ENCODE results near the gene NFIA. TPM values are rescaled to one million over a fixed set of nuclear protein-coding genes. Genes with fewer than 3 reads are reported as not detected.

The NFIA gene
- polyA plus RNA-seq, 1 donor (not counting 4 experiments of a cell fraction or from before 2014, with no cell fraction given), result 14.7 TPM

DNA sequence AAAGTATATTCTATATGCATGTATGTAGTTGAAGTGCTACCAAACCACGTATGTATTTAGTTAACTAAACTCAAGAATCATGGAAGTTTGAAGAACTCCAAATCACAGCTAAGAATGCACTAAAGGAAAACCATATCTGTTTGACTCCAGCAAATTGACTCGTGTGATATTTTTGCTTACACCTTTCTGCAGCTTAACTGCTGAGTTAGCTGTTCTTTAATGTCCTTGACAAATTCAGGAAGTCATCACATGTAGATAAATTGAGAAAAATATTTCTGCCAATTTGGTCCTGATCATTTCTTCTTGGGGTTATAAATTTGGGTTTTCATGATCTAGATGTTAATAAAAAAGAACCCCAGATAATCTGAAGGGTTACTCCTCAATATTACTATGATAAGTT lies 83.0 kb downstream of the NFIA start:
- Histone ChIP-seq H3K4me1 (ENCODE audit: control insufficient read depth, extremely low read depth, insufficient read depth, low read length) (peaks cover 18% of the 10 kb centered on the region), H3K4me2 (ENCODE audit: control insufficient read depth, extremely low read depth, insufficient read depth, low read depth, low read length) (no peak overlapping the region), H3K36me3 (ENCODE audit: control insufficient read depth in 2 of 2, extremely low read depth in 1 of 2, insufficient read depth in 2 of 2, low read length in 2 of 2) (peaks cover 0 to 4% of the 10 kb centered on the region in 2 experiments), H4K20me1 (ENCODE audit: control insufficient read depth, extremely low read depth, insufficient read depth, low read length) (no peaks in the 10 kb centered on the region), H3K9me1 (ENCODE audit: control insufficient read depth, extremely low read depth, insufficient read depth, low read length) (peaks cover 2% of the 10 kb centered on the region), H3K9me3 (ENCODE audit: control insufficient read depth, low read depth, low read length) (no peaks in the 10 kb centered on the region), H3K27ac (ENCODE audit: control insufficient read depth, insufficient read depth, low read length) (no peak overlapping the region), H3K4me3 (ENCODE audit: control insufficient read depth in 2 of 3, extremely low read depth in 1 of 3, insufficient read depth in 2 of 3, low read depth in 1 of 3, low read length in 3 of 3) (no peak overlapping the region), H3K27me3 (ENCODE audit: control insufficient read depth, extremely low read depth, insufficient read depth, low read length) (no peaks in the 10 kb centered on the region), H3K9ac (ENCODE audit: control insufficient read depth, extremely low read depth, insufficient read depth, low read length) (no peak overlapping the region), H3K79me2 (ENCODE audit: control insufficient read depth, insufficient read depth, low read length) (no peaks in the 10 kb centered on the region), H2AFZ (ENCODE audit: control insufficient read depth, low read length) (no peak overlapping the region)
- TF ChIP-seq EZH2 (IDR thresholded peaks at IDR 0.05; ENCODE audit: low read length), result no peak
- TF ChIP-seq, protein P1, sequence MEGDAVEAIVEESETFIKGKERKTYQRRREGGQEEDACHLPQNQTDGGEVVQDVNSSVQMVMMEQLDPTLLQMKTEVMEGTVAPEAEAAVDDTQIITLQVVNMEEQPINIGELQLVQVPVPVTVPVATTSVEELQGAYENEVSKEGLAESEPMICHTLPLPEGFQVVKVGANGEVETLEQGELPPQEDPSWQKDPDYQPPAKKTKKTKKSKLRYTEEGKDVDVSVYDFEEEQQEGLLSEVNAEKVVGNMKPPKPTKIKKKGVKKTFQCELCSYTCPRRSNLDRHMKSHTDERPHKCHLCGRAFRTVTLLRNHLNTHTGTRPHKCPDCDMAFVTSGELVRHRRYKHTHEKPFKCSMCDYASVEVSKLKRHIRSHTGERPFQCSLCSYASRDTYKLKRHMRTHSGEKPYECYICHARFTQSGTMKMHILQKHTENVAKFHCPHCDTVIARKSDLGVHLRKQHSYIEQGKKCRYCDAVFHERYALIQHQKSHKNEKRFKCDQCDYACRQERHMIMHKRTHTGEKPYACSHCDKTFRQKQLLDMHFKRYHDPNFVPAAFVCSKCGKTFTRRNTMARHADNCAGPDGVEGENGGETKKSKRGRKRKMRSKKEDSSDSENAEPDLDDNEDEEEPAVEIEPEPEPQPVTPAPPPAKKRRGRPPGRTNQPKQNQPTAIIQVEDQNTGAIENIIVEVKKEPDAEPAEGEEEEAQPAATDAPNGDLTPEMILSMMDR (optimal IDR thresholded peaks at IDR 0.05 in 1 of 3, IDR thresholded peaks at IDR 0.05 in 1 of 3, conservative IDR thresholded peaks at IDR 0.05 in 1 of 3; ENCODE audit: extremely low read depth in 1 of 3, insufficient read depth in 2 of 3, low read length in 3 of 3), result no peak
- dilution Hi-C loops (cut with MboI; ENCODE audit: extremely low pct_ligation_motif_present, low sequenced_read_pairs), result no loop called here
- FAIRE-seq (no peak), DNase-seq (ENCODE audit: low read depth, low spot score) (no peak)

DNA sequence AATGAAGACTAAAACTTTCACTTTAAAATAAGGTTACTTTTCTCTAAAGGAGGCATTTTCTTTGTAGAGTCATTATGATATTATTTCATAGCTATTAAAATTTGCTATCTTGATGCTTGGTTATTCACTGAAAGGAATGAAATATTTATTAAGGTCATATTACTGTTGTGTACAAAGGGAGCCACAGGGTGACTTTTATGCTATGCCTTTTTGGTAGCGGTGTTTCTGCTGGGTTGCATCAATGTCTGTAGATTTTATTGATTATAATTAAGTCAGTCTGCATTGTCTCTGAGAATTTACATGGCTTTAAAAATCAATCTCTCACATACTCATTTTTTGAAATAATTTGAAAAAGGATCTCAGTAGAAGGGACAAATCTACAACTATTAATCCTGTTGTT lies 84.9 kb downstream of the NFIA start:
- no peak overlapping the region for H3K27ac ChIP-seq (ENCODE audit: control insufficient read depth, insufficient read depth, low read length)
- no peaks in the 10 kb centered on the region for H3K79me2 ChIP-seq (ENCODE audit: control insufficient read depth, insufficient read depth, low read length)
- no peaks in the 10 kb centered on the region for H3K9me3 ChIP-seq (ENCODE audit: control insufficient read depth, low read depth, low read length)
- H3K36me3 ChIP-seq (ENCODE audit: control insufficient read depth in 2 of 2, extremely low read depth in 1 of 2, insufficient read depth in 2 of 2, low read length in 2 of 2), result peaks cover 0 to under 1% of the 10 kb centered on the region in 2 experiments
- H2AFZ ChIP-seq (ENCODE audit: control insufficient read depth, low read length), result no peak overlapping the region
- H3K9ac ChIP-seq (ENCODE audit: control insufficient read depth, extremely low read depth, insufficient read depth, low read length), result no peak overlapping the region
- no peak overlapping the region for H3K4me2 ChIP-seq (ENCODE audit: control insufficient read depth, extremely low read depth, insufficient read depth, low read depth, low read length)
- dilution Hi-C loops (cut with MboI; ENCODE audit: extremely low pct_ligation_motif_present, low sequenced_read_pairs), result no loop called here
- no peaks in the 10 kb centered on the region for H3K27me3 ChIP-seq (ENCODE audit: control insufficient read depth, extremely low read depth, insufficient read depth, low read length)
- no peak overlapping the region for H3K4me3 ChIP-seq (ENCODE audit: control insufficient read depth in 2 of 3, extremely low read depth in 1 of 3, insufficient read depth in 2 of 3, low read depth in 1 of 3, low read length in 3 of 3)
- FAIRE-seq, result no peak
- DNase-seq (ENCODE audit: low read depth, low spot score), result no peak
- H3K4me1 ChIP-seq (ENCODE audit: control insufficient read depth, extremely low read depth, insufficient read depth, low read length), result peaks cover 20% of the 10 kb centered on the region
- no peaks in the 10 kb centered on the region for H4K20me1 ChIP-seq (ENCODE audit: control insufficient read depth, extremely low read depth, insufficient read depth, low read length)
- no peak for TF ChIP-seq EZH2 (IDR thresholded peaks at IDR 0.05; ENCODE audit: low read length)
- TF ChIP-seq, protein P1 (optimal IDR thresholded peaks at IDR 0.05 in 1 of 3, IDR thresholded peaks at IDR 0.05 in 1 of 3, conservative IDR thresholded peaks at IDR 0.05 in 1 of 3; ENCODE audit: extremely low read depth in 1 of 3, insufficient read depth in 2 of 3, low read length in 3 of 3), result no peak
- H3K9me1 ChIP-seq (ENCODE audit: control insufficient read depth, extremely low read depth, insufficient read depth, low read length), result peaks cover 2% of the 10 kb centered on the region
